Measurements from ENCODE around the gene PPP1R26.

GRCh38 chr9:135473972-135474543 is 5.5 kb upstream of the PPP1R26 start:
- TF ChIP-seq POLR2A (IDR thresholded peaks at IDR 0.05) = no peak
- TF ChIP-seq CTCF (IDR thresholded peaks at IDR 0.05) = no peak

All from esophagus squamous epithelium (tissue), 4 donors.